Choroid plexus epithelial cell (primary cell): ENCODE results near the gene LRRC49.
A peak's percentile ranks its signal among the peaks of the same experiment; 100 is the strongest.

ENCODE experiments used
- DNase-seq: peaks from one replicate; pipeline ENCODE4 v3.0.0-alpha.2; 2010; ENCODE audit warnings: low read depth
- H3K4me3 ChIP-seq: 2 replicates; pipeline ENCODE4 v1.5.1; 2011; ENCODE audit warnings: low read depth, mild to moderate bottlenecking, control low read depth, low read length, moderate library complexity
- TF ChIP-seq, protein P1 (sequence below): conservative IDR thresholded peaks from 2 replicates; pipeline ENCODE4 v1.5.1; 2011; ENCODE audit warnings: low read depth, mild to moderate bottlenecking, control low read depth, inconsistent platforms, low read length, moderate library complexity

Gene LRRC49

DNA sequence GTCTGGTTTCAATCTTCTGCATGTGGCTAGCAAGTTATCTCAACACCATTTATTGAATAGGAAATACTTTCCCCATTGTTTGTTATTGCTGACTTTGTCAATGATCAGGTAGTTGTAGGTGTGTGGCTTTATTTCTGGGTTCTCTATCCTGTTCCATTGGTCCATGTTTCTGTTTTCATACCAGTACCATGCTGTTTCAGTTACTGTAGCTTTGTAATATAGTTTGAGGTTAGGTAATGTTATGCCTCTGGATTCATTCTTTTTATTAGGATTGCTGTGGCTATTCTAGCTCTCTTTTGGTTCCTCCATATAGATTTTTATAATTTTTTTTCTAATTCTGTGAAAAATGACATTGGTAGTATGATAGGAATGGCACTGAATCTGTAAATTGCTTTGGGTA lies 58.3 kb downstream of the LRRC49 start:
- TF ChIP-seq, protein P1, sequence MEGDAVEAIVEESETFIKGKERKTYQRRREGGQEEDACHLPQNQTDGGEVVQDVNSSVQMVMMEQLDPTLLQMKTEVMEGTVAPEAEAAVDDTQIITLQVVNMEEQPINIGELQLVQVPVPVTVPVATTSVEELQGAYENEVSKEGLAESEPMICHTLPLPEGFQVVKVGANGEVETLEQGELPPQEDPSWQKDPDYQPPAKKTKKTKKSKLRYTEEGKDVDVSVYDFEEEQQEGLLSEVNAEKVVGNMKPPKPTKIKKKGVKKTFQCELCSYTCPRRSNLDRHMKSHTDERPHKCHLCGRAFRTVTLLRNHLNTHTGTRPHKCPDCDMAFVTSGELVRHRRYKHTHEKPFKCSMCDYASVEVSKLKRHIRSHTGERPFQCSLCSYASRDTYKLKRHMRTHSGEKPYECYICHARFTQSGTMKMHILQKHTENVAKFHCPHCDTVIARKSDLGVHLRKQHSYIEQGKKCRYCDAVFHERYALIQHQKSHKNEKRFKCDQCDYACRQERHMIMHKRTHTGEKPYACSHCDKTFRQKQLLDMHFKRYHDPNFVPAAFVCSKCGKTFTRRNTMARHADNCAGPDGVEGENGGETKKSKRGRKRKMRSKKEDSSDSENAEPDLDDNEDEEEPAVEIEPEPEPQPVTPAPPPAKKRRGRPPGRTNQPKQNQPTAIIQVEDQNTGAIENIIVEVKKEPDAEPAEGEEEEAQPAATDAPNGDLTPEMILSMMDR: no peak
- DNase-seq: no peak
- no peak overlapping the region for H3K4me3 ChIP-seq

DNA sequence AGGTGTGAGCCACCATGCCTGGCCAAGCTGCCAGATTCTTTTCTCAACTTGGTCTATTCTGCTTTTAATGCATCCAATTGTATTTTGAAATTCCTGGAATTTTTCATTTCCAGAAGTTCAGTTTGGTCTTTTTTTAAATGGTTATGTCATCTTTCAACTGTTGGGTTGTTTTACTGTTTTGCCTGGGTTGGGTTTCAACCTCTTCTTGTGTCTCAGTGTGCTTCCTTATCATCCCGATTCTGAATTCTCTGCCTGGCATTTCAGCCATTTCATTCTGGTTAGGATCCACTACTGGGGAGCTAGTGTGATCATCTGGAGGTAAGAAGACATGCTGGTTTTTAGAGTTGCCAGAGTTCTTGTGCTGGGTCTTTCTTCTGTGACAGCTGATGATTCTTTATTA lies 61.5 kb downstream of the LRRC49 start:
- H3K4me3 ChIP-seq: no peak overlapping the region
- no peak for DNase-seq
- TF ChIP-seq, protein P1: no peak

DNA sequence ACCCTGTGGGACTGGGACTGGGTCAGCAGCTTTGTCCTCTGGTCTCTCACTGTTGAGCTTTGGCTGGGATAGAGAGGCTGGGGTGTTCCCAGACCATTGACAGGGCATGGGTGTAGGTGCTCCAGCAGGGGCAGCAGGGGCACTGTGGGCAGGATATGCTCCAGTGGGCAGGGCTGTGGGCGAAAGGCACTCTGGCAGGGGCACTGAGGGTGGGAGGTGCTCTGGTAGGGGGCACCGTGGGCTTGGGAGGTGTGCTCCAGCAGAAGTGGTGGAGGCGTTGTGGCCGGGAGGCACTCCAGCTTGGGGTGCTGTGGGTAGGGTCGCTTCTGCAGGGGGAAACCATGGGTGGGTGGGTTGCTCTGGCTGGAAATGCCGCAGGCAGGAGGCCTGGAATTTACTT lies 62.1 kb downstream of the LRRC49 start:
- TF ChIP-seq, protein P1: no peak
- H3K4me3 ChIP-seq: no peak overlapping the region
- DNase-seq: no peak

DNA sequence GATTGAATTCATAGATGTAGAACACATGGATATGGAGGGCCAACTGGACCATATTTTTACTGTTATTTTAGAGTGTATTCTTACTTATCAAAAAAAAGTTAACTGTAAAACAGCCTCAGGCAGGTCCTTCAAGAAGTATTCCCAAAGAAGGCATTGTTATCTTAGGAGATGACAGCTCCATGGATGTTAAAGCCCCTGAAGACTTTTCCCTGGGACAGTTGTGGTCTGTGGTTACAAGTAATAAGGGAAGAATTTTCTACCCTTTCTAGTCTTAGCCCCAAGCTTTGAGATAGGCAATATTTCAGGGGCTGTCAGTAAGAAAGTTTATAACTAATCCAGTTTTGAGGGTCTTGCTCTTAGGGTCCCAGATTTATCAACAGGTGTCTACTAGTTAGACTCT lies 62.5 kb downstream of the LRRC49 start:
- DNase-seq: peak; percentile 23
- TF ChIP-seq, protein P1: no peak
- H3K4me3 ChIP-seq: no peak overlapping the region

DNA sequence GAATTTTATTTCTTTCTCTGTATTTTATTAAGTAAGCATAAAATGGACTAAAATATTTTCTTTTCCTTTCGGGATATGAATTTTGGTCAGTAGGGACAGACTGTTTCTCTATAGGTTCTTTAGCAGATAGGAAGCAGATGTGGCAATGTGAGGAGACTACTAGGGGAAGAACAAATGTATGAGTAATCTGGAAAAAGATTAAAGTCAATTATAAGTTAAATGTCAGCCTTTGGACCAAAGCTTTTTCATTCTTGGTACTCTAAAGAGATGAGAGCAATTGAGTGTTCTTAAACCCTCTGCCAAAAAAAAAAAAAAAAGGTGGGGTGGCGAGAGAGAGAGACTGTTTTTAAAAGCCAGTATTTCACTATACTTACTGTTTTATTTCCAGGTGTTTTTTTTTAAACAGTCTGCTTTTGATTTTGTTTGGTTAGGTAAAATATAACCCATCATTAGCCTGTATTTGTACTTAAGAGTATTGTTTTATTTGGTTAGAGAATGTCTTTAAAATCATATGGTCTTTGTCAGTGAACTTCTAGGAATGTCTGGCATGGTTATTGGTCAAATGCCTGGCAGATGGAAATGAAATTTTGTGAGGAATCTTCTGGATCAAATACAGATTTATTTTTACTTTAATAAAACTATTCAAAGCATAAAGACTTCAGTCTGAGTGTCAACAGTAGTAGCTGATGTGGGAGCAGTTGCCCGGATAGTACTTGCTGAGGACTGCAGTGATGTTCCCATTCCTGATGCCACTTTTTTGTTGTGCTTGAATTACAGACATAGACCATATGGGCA lies 63.8 kb downstream of the LRRC49 start:
- H3K4me3 ChIP-seq: no peak overlapping the region
- TF ChIP-seq, protein P1: no peak
- DNase-seq: peak; percentile 30

DNA sequence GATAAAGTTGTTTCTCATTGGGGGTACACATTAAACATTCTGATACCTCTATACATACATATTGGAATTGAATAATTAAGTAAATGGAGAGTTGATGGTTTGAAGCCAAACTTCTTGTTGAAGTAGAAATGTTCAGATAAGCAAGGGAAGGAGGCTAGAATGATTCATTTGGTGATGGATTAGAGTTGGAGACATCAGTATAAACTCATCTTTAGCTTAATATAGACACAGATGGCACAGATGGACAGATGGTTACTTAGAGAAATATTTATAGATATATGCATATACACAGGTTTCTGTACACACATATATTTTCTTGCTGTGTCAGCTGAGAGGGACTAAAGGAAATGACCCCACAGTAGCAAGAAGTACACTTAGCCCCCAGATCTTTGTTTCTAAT lies 69.5 kb downstream of the LRRC49 start:
- no peak overlapping the region for H3K4me3 ChIP-seq
- TF ChIP-seq, protein P1: no peak
- no peak for DNase-seq

DNA sequence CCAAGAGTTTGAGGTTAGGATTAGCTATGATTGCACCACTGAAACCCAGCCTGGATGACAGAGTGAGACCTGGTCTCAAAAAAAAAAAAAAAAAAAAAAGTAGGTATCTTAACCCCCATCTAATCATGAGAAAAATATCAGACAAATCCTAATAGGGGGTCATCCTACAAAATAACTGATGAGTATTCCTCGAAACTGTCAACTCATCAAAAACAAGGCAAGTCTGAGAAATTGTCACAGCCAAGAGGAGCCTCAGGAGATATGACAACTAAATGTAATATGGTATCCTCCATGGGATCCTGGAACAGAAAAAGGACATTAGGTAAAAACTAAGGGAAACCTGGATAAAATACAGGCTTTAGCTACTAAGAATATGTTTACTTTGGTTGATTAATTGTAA lies 70.6 kb downstream of the LRRC49 start:
- no peak overlapping the region for H3K4me3 ChIP-seq
- TF ChIP-seq, protein P1: no peak
- no peak for DNase-seq
